ENCODE data around the gene PCCA.

GRCh38 chr13:100357764-100358163 is 268.9 kb downstream of the PCCA start:
- TF ChIP-seq CTCF (conservative IDR thresholded peaks at IDR 0.05) (no peak), EZH2 (IDR thresholded peaks at IDR 0.05; ENCODE audit: low read depth) (no peak)

Data from PC-9 (cell line).